Kidney tubule cell (primary cell): Measurements from ENCODE around the gene DYNC1I1.
A peak's percentile ranks its signal among the peaks of the same experiment; 100 is the strongest.

Experiments
- DNase-seq: peaks from one replicate; pipeline ENCODE4 v3.0.0-alpha.2; 2018; ENCODE audit warnings: low spot score

The DYNC1I1 gene

GRCh38 chr7:96026010-96026409 lies 253.7 kb downstream of the DYNC1I1 start:
- no peak for DNase-seq

- peak; percentile 21 for DNase-seq
Observed at GRCh38 chr7:96026611-96027010, 254.3 kb downstream of the DYNC1I1 start.

- DNase-seq: no peak
Observed at GRCh38 chr7:96028729-96029128, 256.4 kb downstream of the DYNC1I1 start.

- DNase-seq: no peak
Observed at GRCh38 chr7:96033009-96033598, 260.8 kb downstream of the DYNC1I1 start.

- no peak for DNase-seq
Observed at GRCh38 chr7:96034940-96035727, 262.8 kb downstream of the DYNC1I1 start.

GRCh38 chr7:96040250-96040772 lies 268.0 kb downstream of the DYNC1I1 start:
- no peak for DNase-seq

- no peak for DNase-seq
Observed at GRCh38 chr7:96041171-96041570, 268.8 kb downstream of the DYNC1I1 start.

- no peak for DNase-seq
Observed at GRCh38 chr7:96045181-96045580, 272.8 kb downstream of the DYNC1I1 start.

- DNase-seq: peak; percentile 39
Observed at GRCh38 chr7:96045919-96046318, 273.6 kb downstream of the DYNC1I1 start.

- no peak for DNase-seq
Observed at GRCh38 chr7:96052289-96052688, 279.9 kb downstream of the DYNC1I1 start.

- DNase-seq: no peak
Observed at GRCh38 chr7:96052860-96053470, 280.6 kb downstream of the DYNC1I1 start.

GRCh38 chr7:96055717-96056116 lies 283.4 kb downstream of the DYNC1I1 start:
- DNase-seq: peak; percentile 52

- DNase-seq: no peak
Observed at GRCh38 chr7:96059075-96059474, 286.7 kb downstream of the DYNC1I1 start.

GRCh38 chr7:96061009-96061408 lies 288.7 kb downstream of the DYNC1I1 start:
- no peak for DNase-seq

GRCh38 chr7:96061844-96062243 lies 289.5 kb downstream of the DYNC1I1 start:
- no peak for DNase-seq

- DNase-seq: peak; percentile 83
Observed at GRCh38 chr7:96067321-96067720, 295.0 kb downstream of the DYNC1I1 start.

GRCh38 chr7:96069401-96069800 lies 297.0 kb downstream of the DYNC1I1 start:
- DNase-seq: no peak

GRCh38 chr7:96074871-96075270 lies 302.5 kb downstream of the DYNC1I1 start:
- no peak for DNase-seq

GRCh38 chr7:96075510-96076349 lies 303.4 kb downstream of the DYNC1I1 start:
- DNase-seq: peak; percentile 58

- no peak for DNase-seq
Observed at GRCh38 chr7:96076350-96076707, 304.0 kb downstream of the DYNC1I1 start.

GRCh38 chr7:96080027-96080426 lies 307.7 kb downstream of the DYNC1I1 start:
- no peak for DNase-seq

- peak; percentile 88 for DNase-seq
Observed at GRCh38 chr7:96084881-96085553, 312.7 kb downstream of the DYNC1I1 start.
